ENCODE measurements around the gene ANAPC5. TPM values are rescaled to one million over a fixed set of nuclear protein-coding genes. Genes with fewer than 3 reads are reported as not detected.

Gene ANAPC5
- total RNA-seq, 4 donors from 2014 or later: 84.1 to 128 (median 91.8) TPM

DNA sequence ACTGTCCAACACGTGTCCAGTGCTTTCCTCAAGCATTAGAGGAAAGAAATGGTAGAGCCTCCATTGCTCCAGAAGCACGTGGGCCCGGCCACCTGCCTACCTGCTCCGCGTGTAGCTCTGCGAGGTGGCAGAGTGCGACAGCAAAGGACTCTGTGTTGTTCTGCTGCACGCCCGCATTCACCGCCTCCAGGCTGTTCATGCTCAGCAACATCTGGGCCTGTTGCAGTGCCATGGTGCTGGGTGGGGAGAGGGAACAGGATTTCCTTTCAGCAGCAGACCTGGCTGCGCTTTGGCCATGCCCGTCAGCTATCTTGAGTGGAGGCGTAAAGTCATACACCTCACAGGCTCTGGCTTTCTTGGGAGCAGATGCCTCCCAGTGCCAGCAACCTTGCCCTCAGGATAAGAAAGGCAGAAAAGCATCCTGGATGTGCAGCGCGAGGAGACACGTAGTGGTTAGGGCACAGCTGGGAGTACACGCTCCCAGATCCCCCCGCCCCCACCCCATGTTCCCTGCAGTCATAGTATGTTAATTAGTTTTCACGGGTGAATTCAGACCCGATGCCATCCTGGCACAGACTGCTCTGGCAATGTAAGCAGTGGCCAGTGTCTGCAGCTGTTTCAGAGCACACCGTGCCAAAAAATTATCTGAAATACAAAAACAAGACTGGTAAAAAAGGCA lies 25.1 kb downstream of the ANAPC5 start:
- intact Hi-C loops (cut with DNase I; ENCODE audit: low total_unique reads) (no loop called here), in situ Hi-C loops (cut with MboI; ENCODE audit: low sequenced_read_pairs in 4 of 4) (no loop called here)
- H3K36me3 ChIP-seq: peaks cover 0 to 93% of the 10 kb centered on the region in 2 donors
- H3K4me3 ChIP-seq: no peak overlapping the region
- no peak overlapping the region for H3K27ac ChIP-seq
- DNase-seq (no peak), ATAC-seq (no peak)
- peaks cover 0 to 8% of the 10 kb centered on the region in 2 donors for H3K4me1 ChIP-seq
- no peaks in the 10 kb centered on the region for H3K9me3 ChIP-seq
- no peak for TF ChIP-seq POLR2A (IDR thresholded peaks at IDR 0.05)
- TF ChIP-seq, protein P1, sequence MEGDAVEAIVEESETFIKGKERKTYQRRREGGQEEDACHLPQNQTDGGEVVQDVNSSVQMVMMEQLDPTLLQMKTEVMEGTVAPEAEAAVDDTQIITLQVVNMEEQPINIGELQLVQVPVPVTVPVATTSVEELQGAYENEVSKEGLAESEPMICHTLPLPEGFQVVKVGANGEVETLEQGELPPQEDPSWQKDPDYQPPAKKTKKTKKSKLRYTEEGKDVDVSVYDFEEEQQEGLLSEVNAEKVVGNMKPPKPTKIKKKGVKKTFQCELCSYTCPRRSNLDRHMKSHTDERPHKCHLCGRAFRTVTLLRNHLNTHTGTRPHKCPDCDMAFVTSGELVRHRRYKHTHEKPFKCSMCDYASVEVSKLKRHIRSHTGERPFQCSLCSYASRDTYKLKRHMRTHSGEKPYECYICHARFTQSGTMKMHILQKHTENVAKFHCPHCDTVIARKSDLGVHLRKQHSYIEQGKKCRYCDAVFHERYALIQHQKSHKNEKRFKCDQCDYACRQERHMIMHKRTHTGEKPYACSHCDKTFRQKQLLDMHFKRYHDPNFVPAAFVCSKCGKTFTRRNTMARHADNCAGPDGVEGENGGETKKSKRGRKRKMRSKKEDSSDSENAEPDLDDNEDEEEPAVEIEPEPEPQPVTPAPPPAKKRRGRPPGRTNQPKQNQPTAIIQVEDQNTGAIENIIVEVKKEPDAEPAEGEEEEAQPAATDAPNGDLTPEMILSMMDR (IDR thresholded peaks at IDR 0.05 in 4 of 5, conservative IDR thresholded peaks at IDR 0.05 in 1 of 5): no peak
- H3K27me3 ChIP-seq: no peaks in the 10 kb centered on the region

DNA sequence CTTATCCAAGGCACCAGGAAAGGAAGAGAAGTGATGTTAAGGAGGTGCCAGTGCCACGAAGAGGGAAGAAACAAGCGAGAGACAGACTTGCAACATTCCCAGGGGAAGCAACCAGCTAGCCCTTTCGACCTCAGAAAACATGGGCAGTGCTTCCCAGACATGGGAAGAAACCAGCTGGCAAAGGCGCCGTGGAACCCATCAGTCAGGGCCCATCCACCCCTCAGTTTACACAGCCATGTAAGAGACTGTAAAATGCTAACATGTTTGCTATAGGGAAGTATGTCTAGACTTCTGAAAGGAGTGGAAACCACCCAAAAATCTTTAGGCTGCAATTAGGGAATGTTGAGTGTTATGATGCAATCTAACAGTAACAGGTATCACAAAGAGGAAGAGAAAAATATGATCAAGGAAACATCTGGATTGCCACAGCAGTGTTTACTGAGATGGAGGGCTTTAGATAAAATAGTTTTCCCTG lies 26.3 kb downstream of the ANAPC5 start:
- no peak for DNase-seq
- no peaks in the 10 kb centered on the region for H3K9me3 ChIP-seq
- in situ Hi-C loops (cut with MboI; ENCODE audit: low sequenced_read_pairs in 4 of 4) (no loop called here), intact Hi-C loops (cut with DNase I; ENCODE audit: low total_unique reads) (no loop called here)
- H3K4me3 ChIP-seq: no peak overlapping the region
- no peak for TF ChIP-seq POLR2A (IDR thresholded peaks at IDR 0.05)
- TF ChIP-seq, protein P1 (IDR thresholded peaks at IDR 0.05 in 4 of 5, conservative IDR thresholded peaks at IDR 0.05 in 1 of 5): no peak
- no peak for ATAC-seq
- H3K27ac ChIP-seq: no peak overlapping the region
- peaks cover 0 to 8% of the 10 kb centered on the region in 2 donors for H3K4me1 ChIP-seq
- no peaks in the 10 kb centered on the region for H3K27me3 ChIP-seq
- peaks cover 0 to 82% of the 10 kb centered on the region in 2 donors for H3K36me3 ChIP-seq

DNA sequence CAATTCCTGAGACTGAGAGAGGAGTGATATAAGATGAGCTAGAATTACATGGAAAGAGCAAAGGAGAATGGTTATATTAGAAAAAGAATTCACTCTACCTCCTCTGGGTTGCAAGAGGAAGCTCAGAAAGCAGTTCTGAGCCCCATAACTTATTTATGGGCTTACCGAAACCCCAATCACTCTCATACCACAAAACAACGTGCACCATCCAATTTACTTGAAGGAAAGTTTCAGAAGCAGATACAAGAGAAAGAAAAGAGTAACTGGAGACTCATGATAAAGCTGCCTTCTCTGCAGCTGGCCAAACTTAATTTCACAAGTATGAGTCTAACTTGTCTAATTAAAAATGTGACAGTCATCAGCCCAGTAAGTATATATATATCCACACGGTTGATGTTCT lies 28.3 kb downstream of the ANAPC5 start:
- H3K4me3 ChIP-seq: no peak overlapping the region
- no peak for ATAC-seq
- no peak overlapping the region for H3K27ac ChIP-seq
- H3K9me3 ChIP-seq: no peaks in the 10 kb centered on the region
- DNase-seq: no peak
- TF ChIP-seq POLR2A (IDR thresholded peaks at IDR 0.05): no peak
- TF ChIP-seq, protein P1 (IDR thresholded peaks at IDR 0.05 in 4 of 5, conservative IDR thresholded peaks at IDR 0.05 in 1 of 5): no peak
- no peaks in the 10 kb centered on the region for H3K27me3 ChIP-seq
- intact Hi-C loops (cut with DNase I; ENCODE audit: low total_unique reads): no loop called here
- H3K36me3 ChIP-seq: peaks cover 0 to 77% of the 10 kb centered on the region in 2 donors
- in situ Hi-C loops (cut with MboI; ENCODE audit: low sequenced_read_pairs in 4 of 4): no loop called here
- peaks cover 0 to 8% of the 10 kb centered on the region in 2 donors for H3K4me1 ChIP-seq

DNA sequence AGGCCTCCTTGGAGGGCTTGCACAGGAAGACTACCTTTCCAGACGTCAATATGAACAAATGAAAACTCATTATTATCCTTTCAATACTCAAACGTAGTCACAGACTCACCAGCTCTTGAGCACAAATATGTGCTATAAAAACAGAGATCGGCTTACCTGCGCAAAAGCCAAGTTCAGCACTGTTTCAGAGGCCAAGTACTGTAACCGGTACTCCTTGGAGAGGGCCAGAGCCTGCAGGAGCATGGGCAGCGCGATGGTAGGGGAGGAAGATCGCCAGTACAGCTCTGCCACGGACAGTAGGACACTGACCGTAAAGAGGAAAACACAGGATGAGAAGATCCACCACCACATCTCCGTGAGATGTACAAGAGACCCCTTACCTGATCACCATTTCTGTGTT lies 34.1 kb downstream of the ANAPC5 start:
- H3K4me1 ChIP-seq: no peaks in the 10 kb centered on the region
- intact Hi-C loops (cut with DNase I; ENCODE audit: low total_unique reads): no loop called here
- no peak overlapping the region for H3K27ac ChIP-seq
- ATAC-seq: no peak
- in situ Hi-C loops (cut with MboI; ENCODE audit: low sequenced_read_pairs in 4 of 4): no loop called here
- no peak for TF ChIP-seq POLR2A (IDR thresholded peaks at IDR 0.05)
- TF ChIP-seq, protein P1 (IDR thresholded peaks at IDR 0.05 in 4 of 5, conservative IDR thresholded peaks at IDR 0.05 in 1 of 5): no peak
- H3K9me3 ChIP-seq: no peaks in the 10 kb centered on the region
- H3K27me3 ChIP-seq: no peaks in the 10 kb centered on the region
- no peak for DNase-seq
- H3K36me3 ChIP-seq: peaks cover 0 to 45% of the 10 kb centered on the region in 2 donors
- H3K4me3 ChIP-seq: no peak overlapping the region
